DOHH2 (cell line): ENCODE data around the gene WDR73.

Experiments used
- H3F3A ChIP-seq: fragments of 200-600 bp; sonication (generic), shearing (Covaris generic); 2 replicates; pipeline ENCODE4 v1.6.0; 2016; ENCODE audit warnings: antibody characterized with exemption, mild to moderate bottlenecking; ENCODE audit not compliant: control insufficient read depth, insufficient read depth
- H3K27ac ChIP-seq: fragments of 200-600 bp; sonication (generic); 2 replicates; pipeline ENCODE4 v1.5.1; 2014; ENCODE audit warnings: low read depth, mild to moderate bottlenecking, low read length, moderate library complexity
- H3K27me3 ChIP-seq: fragments of 200-600 bp; sonication (generic); 2 replicates; pipeline ENCODE4 v1.6.1; 2014; ENCODE audit warnings: mild to moderate bottlenecking, low read length, mixed read lengths; ENCODE audit not compliant: control insufficient read depth
- H3K36me3 ChIP-seq: fragments of 200-600 bp; sonication (generic); 2 replicates; pipeline ENCODE4 v1.6.1; 2014; ENCODE audit warnings: mild to moderate bottlenecking, low read length, moderate library complexity, mixed read lengths; ENCODE audit not compliant: control insufficient read depth
- H3K4me1 ChIP-seq: fragments of 200-600 bp; sonication (generic); 2 replicates; pipeline ENCODE4 v1.6.1; 2014; ENCODE audit warnings: mild to moderate bottlenecking, low read length, mixed read lengths; ENCODE audit not compliant: control insufficient read depth
- H3K4me2 ChIP-seq: fragments of 200-600 bp; sonication (generic); 2 replicates; pipeline ENCODE4 v1.6.0; 2014; ENCODE audit warnings: mild to moderate bottlenecking, low read length, moderate library complexity
- H3K4me3 ChIP-seq: fragments of 200-600 bp; sonication (generic); 2 replicates; pipeline ENCODE4 v1.5.1; 2014; ENCODE audit warnings: mild to moderate bottlenecking, low read length, mixed read lengths
- H3K79me2 ChIP-seq: fragments of 200-600 bp; sonication (generic); 2 replicates; pipeline ENCODE4 v1.6.1; 2014; ENCODE audit warnings: mild to moderate bottlenecking, low read length, mixed read lengths; ENCODE audit not compliant: control insufficient read depth
- H3K9me2 ChIP-seq: fragments of 200-600 bp; sonication (generic); replicated peaks from 2 replicates; pipeline ENCODE4 v1.6.1; 2014; ENCODE audit warnings: mild to moderate bottlenecking, low read length, mixed read lengths; ENCODE audit not compliant: control insufficient read depth
- H3K9me3 ChIP-seq: fragments of 200-600 bp; sonication (generic); 2 replicates; pipeline ENCODE4 v1.6.1; 2014; ENCODE audit warnings: antibody characterized with exemption, low read length, mixed read lengths; ENCODE audit not compliant: control insufficient read depth, insufficient read depth
- H4K20me1 ChIP-seq: fragments of 200-600 bp; sonication (generic); 2 replicates; pipeline ENCODE4 v1.6.0; 2014; ENCODE audit warnings: low read depth, mild to moderate bottlenecking, antibody characterized with exemption, low read length, moderate library complexity; ENCODE audit not compliant: control insufficient read depth, insufficient read depth
- CTCF ChIP-seq: fragments of 200-600 bp; sonication (generic); IDR thresholded peaks from one replicate; pipeline ENCODE4 v1.5.1; 2014; ENCODE audit warnings: antibody characterized with exemption, mild to moderate bottlenecking, low read depth, low read length; ENCODE audit not compliant: poor library complexity, severe bottlenecking
- EZH2phosphoT487 ChIP-seq: fragments of 200-600 bp; sonication (generic); IDR thresholded peaks from 2 replicates; pipeline ENCODE4 v1.6.1; 2017; ENCODE audit warnings: borderline replicate concordance, mild to moderate bottlenecking, antibody characterized with exemption, low read length, moderate library complexity, mixed read lengths

The WDR73 gene

GRCh38 chr15:84668221-84668982 is 14.3 kb upstream of the WDR73 start:
- Histone ChIP-seq H3K9me2 (no peaks in the 10 kb centered on the region), H3K4me2 (no peak overlapping the region), H4K20me1 (no peaks in the 10 kb centered on the region), H3K27me3 (no peaks in the 10 kb centered on the region), H3K79me2 (no peaks in the 10 kb centered on the region), H3K4me3 (no peak overlapping the region), H3K4me1 (no peaks in the 10 kb centered on the region), H3K27ac (no peak overlapping the region), H3K9me3 (no peaks in the 10 kb centered on the region), H3K36me3 (peaks cover 38% of the 10 kb centered on the region), H3F3A (no peaks in the 10 kb centered on the region)
- TF ChIP-seq EZH2phosphoT487: no peak
- TF ChIP-seq CTCF: no peak

- H3K9me2 ChIP-seq: no peaks in the 10 kb centered on the region
- H3K9me3 ChIP-seq: no peaks in the 10 kb centered on the region
- H3K4me3 ChIP-seq: no peak overlapping the region
- no peak overlapping the region for H3K4me2 ChIP-seq
- peaks cover 38% of the 10 kb centered on the region for H3K36me3 ChIP-seq
- no peak for TF ChIP-seq CTCF
- no peak for TF ChIP-seq EZH2phosphoT487
- peaks cover 10% of the 10 kb centered on the region for H3F3A ChIP-seq
- no peaks in the 10 kb centered on the region for H4K20me1 ChIP-seq
- H3K27me3 ChIP-seq: no peaks in the 10 kb centered on the region
- no peaks in the 10 kb centered on the region for H3K79me2 ChIP-seq
- no peak overlapping the region for H3K27ac ChIP-seq
- H3K4me1 ChIP-seq: no peaks in the 10 kb centered on the region
Observed at GRCh38 chr15:84666373-84666772, 12.3 kb upstream of the WDR73 start.

DNA sequence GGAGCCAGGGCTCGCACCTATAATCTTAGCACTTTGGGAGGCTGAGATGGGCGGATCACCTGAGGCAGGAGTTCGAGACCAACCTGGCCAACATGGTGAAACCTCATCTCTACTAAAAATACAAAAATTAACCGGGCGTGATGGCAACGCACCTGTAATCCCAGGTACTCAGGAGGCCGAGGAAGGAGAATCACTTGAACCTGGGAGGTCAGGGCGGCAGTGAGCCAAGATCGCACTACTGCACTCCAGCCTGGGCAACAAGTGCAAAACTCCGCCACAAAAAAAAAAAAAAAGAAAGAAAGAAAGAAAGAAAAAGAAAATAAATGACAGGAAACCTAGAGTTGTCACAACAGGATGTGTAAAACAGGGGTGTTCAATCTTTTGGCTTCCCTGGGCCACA is 6.9 kb upstream of the WDR73 start:
- peaks cover 29% of the 10 kb centered on the region for H3K4me1 ChIP-seq
- peaks cover 5% of the 10 kb centered on the region for H3K27me3 ChIP-seq
- H3K79me2 ChIP-seq: no peaks in the 10 kb centered on the region
- no peak overlapping the region for H3K27ac ChIP-seq
- no peak overlapping the region for H3K4me2 ChIP-seq
- peaks cover 10% of the 10 kb centered on the region for H3F3A ChIP-seq
- H3K36me3 ChIP-seq: 0 out of 2 replicates have a peak, but pooled peaks cover 5% of the 10 kb centered on the region
- H3K4me3 ChIP-seq: no peak overlapping the region
- H4K20me1 ChIP-seq: no peaks in the 10 kb centered on the region
- H3K9me2 ChIP-seq: no peaks in the 10 kb centered on the region
- H3K9me3 ChIP-seq: no peaks in the 10 kb centered on the region
- no peak for TF ChIP-seq CTCF
- no peak for TF ChIP-seq EZH2phosphoT487
